H9 (cell line): ENCODE results near the gene RBFOX1. TPM values are rescaled to one million over a fixed set of nuclear protein-coding genes. Genes with fewer than 3 reads are reported as not detected.

Source experiments
- DNase-seq: peaks from one replicate; pipeline ENCODE4 v3.0.0-alpha.2; 2017
- H2AFZ ChIP-seq: one replicate; pipeline ENCODE4 v1.6.1; 2013; ENCODE audit warnings: mild to moderate bottlenecking, low read length, control low read depth, moderate library complexity
- H2AK5ac ChIP-seq: 2 replicates; pipeline ENCODE4 v1.6.1; 2013; ENCODE audit warnings: low read length, control low read depth, mixed read lengths; ENCODE audit not compliant: insufficient read length
- H2BK120ac ChIP-seq: one replicate; pipeline ENCODE4 v1.6.1; 2013; ENCODE audit warnings: low read depth, mild to moderate bottlenecking, low read length, control low read depth, inconsistent platforms; ENCODE audit not compliant: poor library complexity, severe bottlenecking
- H2BK12ac ChIP-seq: 2 replicates; pipeline ENCODE4 v1.6.1; 2013; ENCODE audit warnings: low read length, control low read depth, mixed read lengths, low read depth; ENCODE audit not compliant: insufficient read length
- H2BK15ac ChIP-seq: 2 replicates; pipeline ENCODE4 v1.6.1; 2013; ENCODE audit warnings: low read depth, low read length, control low read depth
- H2BK20ac ChIP-seq: one replicate; pipeline ENCODE4 v1.6.1; 2013; ENCODE audit warnings: low read depth, mild to moderate bottlenecking, low read length, control low read depth, inconsistent platforms; ENCODE audit not compliant: poor library complexity, severe bottlenecking
- H2BK5ac ChIP-seq: 2 replicates; pipeline ENCODE4 v1.6.1; 2013; ENCODE audit warnings: low read length, control low read depth, mixed read lengths; ENCODE audit not compliant: insufficient read length
- H3K14ac ChIP-seq: 2 replicates; pipeline ENCODE4 v1.6.1; 2013; ENCODE audit warnings: low read length, control low read depth; ENCODE audit not compliant: insufficient read depth
- H3K18ac ChIP-seq: 2 replicates; pipeline ENCODE4 v1.6.1; 2013; ENCODE audit warnings: low read depth, mild to moderate bottlenecking, mixed read lengths, low read length, control low read depth; ENCODE audit not compliant: insufficient read length
- H3K23ac ChIP-seq: 2 replicates; pipeline ENCODE4 v1.6.1; 2013; ENCODE audit warnings: low read length, control low read depth, mixed read lengths, low read depth; ENCODE audit not compliant: insufficient read length
- H3K23me2 ChIP-seq: 2 replicates; pipeline ENCODE4 v1.6.1; 2013; ENCODE audit warnings: low read depth, mild to moderate bottlenecking, mixed read lengths, low read length, control low read depth; ENCODE audit not compliant: insufficient read length, poor library complexity, severe bottlenecking
- H3K27ac ChIP-seq: 2 replicates; pipeline ENCODE4 v1.5.1; 2013; ENCODE audit warnings: low read length, control low read depth, mixed read lengths, low read depth; ENCODE audit not compliant: insufficient read length
- H3K27me3 ChIP-seq: 2 replicates; pipeline ENCODE4 v1.6.1; 2013; ENCODE audit warnings: low read length, control low read depth, inconsistent platforms; ENCODE audit not compliant: insufficient read depth
- H3K4ac ChIP-seq: 2 replicates; pipeline ENCODE4 v1.6.1; 2013; ENCODE audit warnings: low read depth, mild to moderate bottlenecking, control low read depth, inconsistent platforms, low read length, moderate library complexity
- H3K4me1 ChIP-seq: 2 replicates; pipeline ENCODE4 v1.6.1; 2013; ENCODE audit warnings: low read length, control low read depth, inconsistent platforms; ENCODE audit not compliant: insufficient read depth
- H3K4me2 ChIP-seq: 2 replicates; pipeline ENCODE4 v1.6.1; 2013; ENCODE audit warnings: low read length, control low read depth, mixed read lengths; ENCODE audit not compliant: insufficient read length, insufficient read depth
- H3K56ac ChIP-seq: 2 replicates; pipeline ENCODE4 v1.6.1; 2013; ENCODE audit warnings: low read depth, mild to moderate bottlenecking, mixed read lengths, low read length, control low read depth; ENCODE audit not compliant: insufficient read length
- H3K79me1 ChIP-seq: 2 replicates; pipeline ENCODE4 v1.6.1; 2013; ENCODE audit warnings: low read depth, mild to moderate bottlenecking, moderate library complexity, low read length, control low read depth, inconsistent platforms; ENCODE audit not compliant: insufficient read depth, poor library complexity, severe bottlenecking
- H3K79me2 ChIP-seq: 2 replicates; pipeline ENCODE4 v1.6.1; 2013; ENCODE audit warnings: low read length, control low read depth, inconsistent platforms; ENCODE audit not compliant: insufficient read depth
- H3K9ac ChIP-seq: 2 replicates; pipeline ENCODE4 v1.6.1; 2013; ENCODE audit warnings: low read length, control low read depth, mixed read lengths; ENCODE audit not compliant: insufficient read length; ENCODE audit errors: extremely low read depth
- H3K9me3 ChIP-seq: one replicate; pipeline ENCODE4 v1.6.1; 2013; ENCODE audit warnings: low read depth, low read length, inconsistent platforms; ENCODE audit not compliant: control insufficient read depth
- H3T11ph ChIP-seq: one replicate; pipeline ENCODE4 v1.6.1; 2013; ENCODE audit warnings: mild to moderate bottlenecking, low read length, control low read depth, inconsistent platforms
- H4K20me1 ChIP-seq: one replicate; pipeline ENCODE4 v1.6.1; 2013; ENCODE audit not compliant: control insufficient read depth, insufficient read length, insufficient read depth
- H4K5ac ChIP-seq: 2 replicates; pipeline ENCODE4 v1.6.1; 2013; ENCODE audit warnings: low read depth, mild to moderate bottlenecking, mixed read lengths, low read length, control low read depth; ENCODE audit not compliant: insufficient read length
- H4K8ac ChIP-seq: replicated peaks from 2 replicates; pipeline ENCODE4 v1.6.1; 2013; ENCODE audit warnings: low read length, control low read depth, mixed read lengths, low read depth; ENCODE audit not compliant: insufficient read length
- H4K91ac ChIP-seq: 2 replicates; pipeline ENCODE4 v1.6.1; 2013; ENCODE audit warnings: low read depth, mild to moderate bottlenecking, moderate library complexity, mixed read lengths, low read length, control low read depth; ENCODE audit not compliant: insufficient read length
- H3K27ac Mint-ChIP-seq, 3 experiments: 2 replicates in 2 of 3; 3 replicates in 1 of 3; pipeline ENCODE4 v1.8.0; 2020 to 2021; ENCODE audit warnings: mixed read lengths in 3 of 3, mild to moderate bottlenecking in 1 of 3, moderate library complexity in 1 of 3
- H3K27me3 Mint-ChIP-seq: 2 replicates; pipeline ENCODE4 v1.8.0; 2021; ENCODE audit warnings: low read depth, mild to moderate bottlenecking, moderate library complexity, mixed read lengths
- H3K36me3 Mint-ChIP-seq, 3 experiments: 2 replicates in 2 of 3; 3 replicates in 1 of 3; pipeline ENCODE4 v1.8.0; 2020 to 2021; ENCODE audit warnings: low read depth in 3 of 3, mixed read lengths in 3 of 3; ENCODE audit not compliant: insufficient read depth in 1 of 3
- H3K4me1 Mint-ChIP-seq, 2 experiments: 2 replicates each; pipeline ENCODE4 v1.8.0; 2020; ENCODE audit warnings: mixed read lengths in 2 of 2
- H3K4me3 Mint-ChIP-seq, 2 experiments: 2 replicates in 1 of 2; 3 replicates in 1 of 2; pipeline ENCODE4 v1.8.0; 2020 to 2021; ENCODE audit warnings: mild to moderate bottlenecking in 2 of 2, mixed read lengths in 2 of 2, moderate library complexity in 1 of 2
- H3K9me3 Mint-ChIP-seq, 2 experiments: 2 replicates in 1 of 2; 3 replicates in 1 of 2; pipeline ENCODE4 v1.8.0; 2020; ENCODE audit warnings: mild to moderate bottlenecking in 2 of 2, mixed read lengths in 2 of 2, moderate library complexity in 1 of 2
- CTCF ChIP-seq: fragments of 200-600 bp; sonication (generic); conservative IDR thresholded peaks from 3 replicates; pipeline ENCODE4 v1.8.0; 2021; ENCODE audit warnings: antibody characterized with exemption, mild to moderate bottlenecking
- WGBS: extraction: QIAGEN DNeasy Blood & Tissue Kit; methylation state at CpG from one replicate; pipeline ENCODE4 v1.1.7; 2013; ENCODE audit warnings: missing lambda C conversion rate, low lambda C conversion rate, mixed read lengths; ENCODE audit not compliant: insufficient read length; ENCODE audit errors: extremely low coverage; 5-methylcytosine and 5-hydroxymethylcytosine counted together
- total RNA-seq: library from RNA; stranded (reverse); gene quantifications from 2 replicates; pipeline ENCODE4 v1.2.1, GENCODE V29; 2021

RBFOX1 gene
- total RNA-seq, 1 experiment from 2014 or later = 2.0 TPM

DNA sequence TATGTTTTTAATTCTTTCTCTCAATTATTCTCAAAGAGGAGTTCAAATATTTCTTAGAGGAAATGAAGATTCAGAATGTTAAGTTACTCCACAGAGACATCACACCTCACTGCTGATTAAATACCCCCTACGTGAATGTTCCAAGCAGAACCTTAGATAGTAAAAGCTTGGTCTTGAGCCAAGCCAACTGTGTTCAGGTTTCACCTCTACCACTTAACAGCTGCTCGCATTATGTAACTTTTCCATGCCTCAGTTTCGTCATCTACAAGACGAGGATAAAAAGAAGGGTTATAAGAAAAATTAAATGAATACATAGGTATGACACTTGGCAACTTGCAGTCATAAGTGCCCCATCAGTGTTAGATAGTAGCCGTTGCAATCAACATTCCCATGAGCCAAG lies 356.2 kb downstream of the RBFOX1 start:
- H3K9me3 ChIP-seq = no peaks in the 10 kb centered on the region
- H3K27ac ChIP-seq = no peak overlapping the region
- H3K36me3 Mint-ChIP-seq = no peaks in the 10 kb centered on the region
- H3K79me2 ChIP-seq = no peaks in the 10 kb centered on the region
- H2BK20ac ChIP-seq = no peak overlapping the region
- H3K27me3 ChIP-seq = no peaks in the 10 kb centered on the region
- no peak overlapping the region for H4K8ac ChIP-seq
- no peaks in the 10 kb centered on the region for H4K20me1 ChIP-seq
- H3K4me1 Mint-ChIP-seq = peaks cover 8% of the 10 kb centered on the region in 2 experiments
- no peak overlapping the region for H2AK5ac ChIP-seq
- no peak overlapping the region for H3K27ac Mint-ChIP-seq
- H2BK15ac ChIP-seq = no peak overlapping the region
- no peak overlapping the region for H3K23ac ChIP-seq
- H3T11ph ChIP-seq = no peak overlapping the region
- no peaks in the 10 kb centered on the region; the same call in 1 of the 2 replicates for H3K27me3 Mint-ChIP-seq
- H3K9ac ChIP-seq = no peak overlapping the region
- no peak overlapping the region for H3K14ac ChIP-seq
- no peak overlapping the region for H3K4me2 ChIP-seq
- no peaks in the 10 kb centered on the region for H3K9me3 Mint-ChIP-seq
- no peaks in the 10 kb centered on the region for H3K4me1 ChIP-seq
- no CpG with 5 or more reads among the region's 5 CpGs for whole genome bisulfite sequencing
- H3K79me1 ChIP-seq = no peaks in the 10 kb centered on the region
- no peak overlapping the region for H3K4me3 Mint-ChIP-seq
- H3K18ac ChIP-seq = no peak overlapping the region
- H2AFZ ChIP-seq = no peak overlapping the region
- no peak for TF ChIP-seq CTCF
- no peak overlapping the region for H4K5ac ChIP-seq
- H3K4ac ChIP-seq = no peak overlapping the region
- no peak overlapping the region for H2BK5ac ChIP-seq
- H2BK120ac ChIP-seq = no peak overlapping the region
- no peak overlapping the region for H3K56ac ChIP-seq
- no peak overlapping the region for H4K91ac ChIP-seq
- no peak for DNase-seq
- no peak overlapping the region for H2BK12ac ChIP-seq
- no peaks in the 10 kb centered on the region for H3K23me2 ChIP-seq
